Activated effector memory CD4-positive, alpha-beta T cell treated with Interleukin-2 at 50 U/mL for 16 hours (primary cell): ENCODE measurements around the gene PVALB.

Experiments
- DNase-seq: peaks from one replicate; pipeline ENCODE4 v3.0.0-alpha.2; 2020

The PVALB gene

DNA sequence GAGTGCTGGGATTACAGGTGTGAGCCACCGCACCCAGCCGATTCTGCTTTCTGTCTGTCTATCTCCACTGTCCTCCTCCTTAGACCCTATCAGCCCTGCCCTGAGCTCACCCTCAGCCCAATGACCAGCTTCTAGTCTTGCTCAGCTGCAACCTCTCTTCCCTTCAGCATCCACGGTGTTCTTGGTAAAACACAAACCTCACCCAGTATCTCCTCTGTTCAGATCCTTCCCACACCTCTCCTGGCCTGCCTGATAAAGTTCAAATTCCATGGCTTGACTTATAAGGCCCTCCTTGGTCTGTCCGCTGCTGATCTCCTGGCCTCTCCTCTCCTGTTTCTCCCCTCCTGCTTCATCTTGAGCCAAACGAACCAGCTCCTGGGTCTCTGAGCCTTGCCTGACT is 29.4 kb upstream of the PVALB start:
- no peak for DNase-seq

DNA sequence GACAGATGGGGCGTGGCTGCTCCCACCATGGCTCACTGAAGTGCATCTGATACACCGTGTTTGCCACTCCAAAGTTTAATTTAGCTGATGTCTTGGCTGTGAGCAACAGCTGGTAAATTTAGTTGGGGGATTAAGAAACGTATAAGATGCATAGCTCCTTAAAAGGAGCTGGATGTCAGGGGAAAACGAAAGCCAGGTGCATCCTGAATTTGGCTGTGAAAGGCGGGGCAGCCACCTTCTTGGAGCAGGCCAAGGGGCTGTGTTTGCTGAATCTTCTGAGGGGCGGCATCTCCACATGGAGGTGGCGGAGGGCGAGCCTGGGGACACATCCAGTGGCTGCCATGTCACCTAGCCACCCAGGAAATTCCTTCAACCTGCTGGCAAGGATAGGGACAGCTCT is 23.3 kb upstream of the PVALB start:
- DNase-seq, result no peak

DNA sequence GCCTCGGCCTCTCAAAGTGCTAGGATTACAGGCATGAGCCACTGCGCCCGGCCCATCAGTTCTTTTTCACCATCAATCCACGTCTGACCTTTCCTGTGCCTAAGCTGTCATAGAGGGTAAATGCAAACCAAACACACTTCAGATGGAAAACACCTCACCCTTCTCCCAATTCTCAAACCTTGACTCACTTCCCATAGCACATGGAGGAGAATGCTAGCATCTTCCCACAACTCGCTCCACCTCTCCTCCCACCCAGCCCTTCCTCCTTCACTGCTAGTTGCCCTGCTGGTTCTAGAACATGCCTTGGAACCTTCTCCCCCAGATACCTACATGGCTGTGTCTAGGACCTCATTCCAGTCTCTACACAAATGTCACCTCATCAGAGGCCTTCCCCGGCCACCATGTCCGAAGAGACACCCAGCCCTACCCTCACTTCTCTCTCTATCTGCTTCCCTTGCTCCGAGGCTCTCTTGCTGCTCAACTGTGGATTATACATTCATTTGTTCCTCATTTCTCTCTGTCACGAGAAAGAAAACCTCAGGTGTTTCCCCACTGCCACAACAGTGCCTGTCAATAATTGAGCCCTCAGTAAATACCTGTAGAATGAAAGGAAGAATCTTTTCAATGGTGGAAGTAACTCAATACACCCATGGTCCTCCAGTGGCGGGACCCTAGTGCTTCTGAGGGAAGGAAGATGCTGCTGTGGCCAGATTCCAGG is 22.7 kb upstream of the PVALB start:
- no peak for DNase-seq

DNA sequence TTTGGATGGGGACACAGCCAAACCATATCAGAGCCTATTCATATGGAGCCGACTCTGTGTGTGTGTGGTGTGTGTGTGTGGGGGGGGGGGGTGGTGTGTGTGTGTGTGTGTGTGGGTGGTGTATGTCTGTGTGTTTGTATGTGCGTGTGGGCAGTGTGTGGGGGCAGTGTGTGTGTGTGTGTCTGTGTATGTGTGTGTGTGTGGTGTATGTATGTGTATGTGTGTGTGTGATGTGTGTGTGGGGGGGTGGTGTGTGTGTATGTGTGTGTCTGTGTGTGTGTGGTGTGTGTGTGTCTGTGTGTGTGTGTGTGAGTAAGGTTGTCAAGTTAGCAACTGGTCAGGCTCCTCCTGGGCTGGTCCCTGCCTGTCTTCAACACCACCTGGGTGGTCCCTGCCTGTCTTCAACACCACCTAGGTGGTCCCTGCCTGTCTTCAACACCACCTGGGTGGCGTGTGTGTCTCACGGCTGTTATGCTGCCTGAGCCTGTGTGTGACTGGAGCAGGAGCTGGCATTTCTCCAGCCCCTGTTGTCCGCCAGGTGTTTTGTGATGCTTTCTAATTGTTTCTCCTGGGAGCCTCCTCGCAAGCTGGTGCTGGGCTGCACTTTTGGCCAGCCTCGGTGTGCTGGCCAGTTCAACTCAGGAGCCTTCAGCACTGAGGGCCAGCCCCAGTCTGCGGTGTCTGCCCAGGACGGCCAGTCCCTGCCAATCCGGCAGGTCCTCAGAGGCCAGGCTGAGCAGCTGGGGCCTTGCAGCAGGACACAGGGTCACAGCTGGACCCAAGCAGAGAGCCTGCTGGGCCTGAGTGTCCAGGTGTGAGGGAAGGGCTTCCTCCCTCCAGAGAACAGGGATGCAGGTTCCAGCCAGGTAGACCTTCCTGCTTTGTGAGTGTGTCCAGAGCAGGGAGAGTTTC is 21.5 kb upstream of the PVALB start:
- no peak for DNase-seq

DNA sequence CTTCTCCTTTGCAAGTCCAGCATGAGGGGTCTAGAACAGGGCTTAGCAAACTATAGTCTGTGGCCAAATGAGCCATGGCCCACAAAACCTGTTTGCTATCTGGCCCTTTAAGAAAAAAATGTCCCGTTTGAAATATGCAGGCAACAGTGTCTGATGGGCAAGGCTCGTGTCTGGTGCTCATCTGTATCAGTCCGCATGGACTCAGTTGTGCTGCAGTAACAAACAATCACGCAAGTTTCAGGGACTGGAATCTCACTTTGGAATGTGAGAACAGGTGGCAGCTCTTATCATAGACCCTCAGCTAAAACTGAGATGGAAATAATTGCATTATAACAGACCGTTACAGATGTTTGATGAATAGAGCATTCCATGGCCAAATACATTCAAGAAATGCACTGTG is 19.1 kb upstream of the PVALB start:
- DNase-seq, result no peak

DNA sequence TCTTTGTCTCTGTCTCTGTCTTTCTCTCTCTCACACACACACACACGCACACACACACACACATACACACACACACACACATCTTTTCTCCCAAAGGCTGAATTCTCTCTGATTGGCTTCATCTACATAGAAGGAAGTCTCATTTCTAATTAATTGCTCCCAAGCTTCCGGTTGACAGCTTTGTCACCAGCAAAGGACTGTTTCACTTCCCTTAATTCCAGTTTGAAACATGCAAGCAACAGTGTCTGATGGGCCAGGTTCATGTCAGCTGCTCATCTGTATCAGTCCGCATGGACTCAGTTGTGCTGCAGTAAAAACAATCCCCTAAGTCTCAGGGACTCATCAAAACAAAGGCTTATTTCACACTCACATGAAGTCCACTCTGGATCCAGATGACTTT is 16.2 kb upstream of the PVALB start:
- no peak for DNase-seq

DNA sequence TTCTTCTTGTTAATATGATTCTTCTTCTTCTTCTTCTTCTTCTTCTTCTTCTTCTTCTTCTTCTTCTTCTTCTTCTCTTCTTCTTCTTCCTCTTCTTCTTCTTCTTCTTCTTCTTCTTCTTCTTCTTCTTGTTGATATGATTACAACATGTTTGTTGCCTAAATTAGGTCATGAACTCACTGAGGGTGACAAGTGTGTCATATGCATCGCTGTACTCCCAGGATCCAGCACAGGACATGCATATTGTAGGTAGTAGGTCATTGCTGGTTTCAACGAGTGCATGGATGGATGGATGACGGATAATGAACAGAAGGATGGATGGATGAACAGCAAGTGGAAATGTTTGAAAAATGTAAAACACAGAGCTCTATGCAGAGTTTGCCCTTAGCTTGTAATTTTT is 14.9 kb upstream of the PVALB start:
- DNase-seq, result no peak

DNA sequence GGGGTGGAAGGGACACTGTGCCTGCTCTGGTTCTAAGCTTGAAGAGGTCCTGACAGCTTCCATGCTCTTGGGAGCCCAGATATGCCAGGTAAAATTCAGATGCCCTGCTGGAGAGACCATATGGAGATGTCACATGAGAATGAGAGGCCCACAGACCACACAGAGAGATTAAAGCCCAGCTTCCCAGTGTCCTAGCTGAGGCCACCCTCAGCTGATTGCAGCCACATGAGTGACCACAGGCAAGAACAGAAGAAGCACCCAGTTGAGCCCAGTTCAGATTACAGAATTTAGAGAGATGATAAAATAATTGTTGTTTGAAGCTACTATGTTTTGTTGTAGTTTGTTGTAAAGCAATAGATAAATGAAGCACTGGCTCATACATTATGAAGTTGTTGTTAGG is 14.4 kb upstream of the PVALB start:
- no peak for DNase-seq

DNA sequence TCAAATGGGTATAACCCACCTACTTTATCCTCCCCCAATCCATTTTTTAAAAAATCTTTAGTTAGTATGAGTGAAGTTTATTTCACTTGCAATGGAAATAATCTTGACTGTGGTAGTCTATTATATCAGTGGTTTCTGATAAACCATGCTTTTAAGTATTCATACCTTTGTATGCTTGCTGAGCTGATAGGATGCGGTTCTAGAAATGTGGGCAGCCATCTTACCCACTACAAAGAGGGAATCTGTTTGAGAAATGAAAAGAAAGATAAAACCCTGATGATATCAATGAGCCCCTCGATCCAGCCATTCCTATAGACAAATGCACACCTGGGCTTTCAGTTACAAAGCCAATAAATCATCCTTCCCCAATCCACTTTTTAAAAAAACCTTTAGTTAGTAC is 13.8 kb upstream of the PVALB start:
- no peak for DNase-seq

DNA sequence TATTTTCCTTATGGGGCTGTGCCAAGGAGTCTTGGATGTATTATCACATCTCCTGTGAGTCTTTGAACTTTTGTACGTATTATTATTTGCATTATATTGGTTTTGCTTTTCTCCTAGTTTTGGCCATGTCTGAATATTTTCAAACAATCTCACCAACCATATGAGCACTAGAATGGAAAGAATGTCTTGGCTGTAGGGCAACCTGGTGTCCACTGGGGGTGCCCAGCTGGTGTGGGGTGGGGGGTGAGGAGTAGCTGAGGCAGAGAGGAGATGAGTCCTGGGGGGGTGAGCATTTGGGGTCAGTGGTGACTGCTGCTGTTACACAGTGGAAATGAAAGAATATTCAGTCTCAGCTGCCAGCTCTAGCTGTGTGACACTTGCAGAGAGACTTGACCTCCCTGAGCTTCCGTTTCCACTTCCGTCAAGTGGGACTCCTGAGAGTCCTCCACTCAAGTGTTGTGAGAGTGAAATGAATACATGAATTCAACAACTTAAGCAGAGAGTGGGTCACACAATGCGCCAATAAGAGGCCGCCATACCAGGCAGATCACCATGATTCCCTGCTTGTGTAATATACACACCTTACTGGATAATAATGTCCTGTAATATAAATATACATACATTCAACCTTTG is 12.7 kb upstream of the PVALB start:
- no peak for DNase-seq

DNA sequence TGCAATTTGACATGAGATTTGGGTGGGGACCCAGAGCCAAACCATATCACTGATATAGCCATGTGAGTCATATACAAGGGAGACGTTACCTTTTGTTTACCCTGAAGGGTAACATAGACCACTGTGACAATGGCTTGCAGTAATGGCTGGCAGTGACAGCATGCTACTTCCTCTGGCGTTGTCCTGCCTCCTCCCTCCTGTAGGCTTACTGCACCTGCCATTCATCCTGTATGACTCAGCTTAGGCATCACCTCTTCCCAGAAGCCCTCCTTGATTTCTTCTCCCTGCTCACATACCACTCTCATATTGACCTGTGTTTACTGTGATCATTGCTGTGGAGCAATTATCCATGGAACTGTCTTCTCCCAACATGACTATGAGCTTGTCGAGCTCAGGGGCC is 12.0 kb upstream of the PVALB start:
- no peak for DNase-seq

DNA sequence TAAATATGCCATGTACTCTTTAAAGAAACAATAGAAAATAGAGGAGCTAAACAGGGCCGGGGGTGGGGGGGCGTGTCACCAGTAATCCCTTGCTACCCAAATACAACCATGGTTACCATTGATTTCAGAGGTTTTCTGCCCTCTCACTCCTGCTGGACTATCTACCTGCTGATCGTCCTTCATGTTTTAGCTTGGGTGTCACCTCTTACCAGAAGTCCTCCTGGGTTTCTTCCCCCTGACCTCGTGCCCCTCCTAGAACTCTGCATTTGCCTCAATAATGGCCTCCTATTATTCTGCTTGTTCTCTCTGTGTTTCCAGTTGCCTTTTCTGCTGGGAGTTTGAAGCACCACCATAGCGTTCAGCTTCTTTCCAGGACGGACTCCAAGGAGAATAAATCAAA is 9.4 kb upstream of the PVALB start:
- no peak for DNase-seq

DNA sequence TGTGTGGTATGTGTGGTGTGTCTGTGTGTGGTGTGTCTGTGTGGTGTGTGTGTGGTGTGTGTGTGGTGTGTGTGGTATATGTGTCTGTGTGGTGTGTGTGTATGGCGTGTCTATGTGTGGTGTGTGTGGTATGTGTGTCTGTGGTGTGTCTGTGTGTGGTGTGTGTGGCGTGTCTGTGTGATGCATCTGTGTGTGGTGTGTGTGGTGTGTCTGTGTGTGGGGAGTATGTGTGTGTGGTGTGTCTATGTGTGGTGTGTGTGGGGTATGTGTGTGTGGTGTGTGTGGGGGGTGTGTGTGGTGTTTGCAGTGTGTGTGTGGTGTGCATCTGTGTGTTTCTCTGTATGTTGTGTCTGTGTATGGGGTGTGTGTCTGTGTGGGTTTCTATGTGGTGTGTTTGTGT is 7.8 kb upstream of the PVALB start:
- DNase-seq, result no peak

DNA sequence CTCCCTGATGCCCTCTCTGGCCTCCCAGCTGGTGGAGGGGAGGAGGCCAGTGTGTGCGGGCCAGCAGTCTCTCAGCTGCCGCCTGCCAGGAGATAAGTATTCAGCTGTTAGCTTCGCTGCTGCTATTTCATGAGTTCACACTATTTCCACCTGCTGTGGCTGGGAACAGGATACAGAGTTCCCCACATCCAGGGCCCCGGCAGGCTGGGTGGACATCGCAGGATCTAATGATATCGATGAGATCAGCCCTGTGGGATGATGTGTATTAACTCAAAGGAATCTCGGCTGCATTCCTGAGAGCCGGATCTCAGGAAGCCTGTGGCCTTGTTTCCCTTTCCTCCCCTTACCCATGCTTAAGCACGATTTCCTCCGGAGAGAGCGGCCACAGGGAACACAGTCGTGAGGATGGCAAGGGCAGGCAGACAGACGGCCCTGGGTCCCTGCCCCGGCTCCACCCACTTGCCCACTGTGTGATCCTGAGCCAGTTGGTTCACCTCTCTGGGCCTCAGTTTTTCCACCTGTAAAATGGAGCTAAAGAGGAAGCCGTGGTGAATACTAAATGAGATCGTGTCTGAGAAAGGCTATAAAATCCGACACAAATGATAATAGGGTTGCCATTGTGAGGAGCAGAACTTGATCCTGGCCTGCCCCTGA is 6.5 kb upstream of the PVALB start:
- DNase-seq, result no peak

DNA sequence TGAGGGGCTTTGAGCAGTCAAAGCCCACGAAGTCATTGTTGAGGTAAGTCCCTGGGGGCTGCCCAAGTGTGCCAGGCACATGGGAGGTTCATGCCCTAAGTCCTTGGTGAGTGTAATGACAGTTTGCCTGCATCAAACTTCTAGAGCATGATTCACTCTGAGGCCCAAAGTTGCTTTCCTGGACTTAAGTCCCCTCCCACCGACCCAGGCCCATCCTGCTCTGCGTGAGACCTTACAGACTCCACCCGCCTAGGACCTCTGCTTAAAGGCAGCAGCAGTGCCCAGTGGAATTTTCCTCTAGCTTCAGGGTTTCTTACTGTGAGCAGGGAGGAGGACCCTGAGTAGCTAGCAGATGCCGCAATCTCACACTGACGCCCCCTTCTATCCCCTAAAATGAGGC is 5.7 kb upstream of the PVALB start:
- DNase-seq, result no peak

DNA sequence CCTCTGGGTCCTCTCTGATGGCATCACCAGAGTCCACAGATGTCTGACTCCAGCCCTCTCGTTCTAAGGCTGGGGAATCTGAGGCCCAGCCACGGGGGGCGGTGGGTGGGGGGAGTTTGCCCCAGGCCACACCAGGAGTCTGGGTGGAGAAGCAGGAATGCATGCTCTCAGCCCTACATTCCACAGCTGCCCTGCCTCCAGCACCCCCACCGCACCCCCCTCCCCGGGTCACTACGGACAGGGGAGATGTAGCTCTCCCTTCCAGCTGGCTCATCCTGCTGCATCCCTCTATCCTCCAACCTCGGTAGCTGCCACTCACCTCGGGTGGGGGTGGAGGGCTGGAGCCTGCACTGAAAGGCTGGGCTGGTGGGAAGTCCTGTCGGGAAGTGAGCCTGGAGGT is 2.3 kb upstream of the PVALB start:
- no peak for DNase-seq

DNA sequence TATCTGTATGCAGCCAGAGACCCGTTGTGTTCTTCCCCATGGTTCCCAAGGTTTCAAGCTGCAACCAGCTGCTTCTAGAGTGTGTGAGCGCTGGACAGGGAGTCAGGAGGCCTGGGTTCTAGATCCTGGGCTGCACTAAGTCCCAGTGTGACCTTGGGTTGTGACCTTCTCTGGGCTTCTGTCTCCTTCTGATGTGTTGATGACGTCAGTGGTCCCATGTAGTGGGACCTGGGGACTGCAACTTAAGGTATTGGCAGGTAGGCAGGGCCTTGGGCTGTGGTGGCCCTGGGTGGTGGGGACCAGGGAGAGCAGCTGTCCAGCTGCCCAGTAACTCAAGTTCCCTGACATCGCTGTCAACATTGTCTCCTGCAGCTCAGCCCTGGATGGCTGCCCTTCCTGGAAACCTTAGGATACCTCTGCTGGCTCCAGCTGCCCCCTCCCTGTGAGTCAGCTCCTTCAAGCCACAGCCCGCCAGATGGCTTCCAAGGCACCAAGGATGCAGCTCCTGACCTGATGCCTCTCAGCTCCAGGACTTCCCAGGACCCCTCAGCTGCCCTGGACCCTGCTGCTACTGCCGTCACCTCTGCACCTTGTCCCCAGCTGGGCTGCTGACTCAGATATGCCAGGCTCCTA is 1.3 kb upstream of the PVALB start:
- no peak for DNase-seq

DNA sequence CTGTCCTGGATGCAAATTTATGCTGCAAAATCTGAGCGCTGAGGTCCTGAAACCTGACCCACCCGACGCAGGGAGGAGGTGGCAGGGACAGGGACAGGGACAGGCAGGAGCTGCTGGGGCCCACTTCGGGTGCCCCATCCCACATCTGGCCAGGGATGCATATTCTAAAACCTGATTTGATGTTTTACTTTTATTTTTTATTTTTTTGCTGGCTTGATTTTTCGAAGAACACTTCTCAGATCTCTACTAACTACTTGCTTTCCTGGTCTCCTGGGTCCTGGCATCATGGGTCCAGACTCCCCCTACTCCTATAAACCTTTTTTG is 652 bp upstream of the PVALB start:
- DNase-seq, result no peak

DNA sequence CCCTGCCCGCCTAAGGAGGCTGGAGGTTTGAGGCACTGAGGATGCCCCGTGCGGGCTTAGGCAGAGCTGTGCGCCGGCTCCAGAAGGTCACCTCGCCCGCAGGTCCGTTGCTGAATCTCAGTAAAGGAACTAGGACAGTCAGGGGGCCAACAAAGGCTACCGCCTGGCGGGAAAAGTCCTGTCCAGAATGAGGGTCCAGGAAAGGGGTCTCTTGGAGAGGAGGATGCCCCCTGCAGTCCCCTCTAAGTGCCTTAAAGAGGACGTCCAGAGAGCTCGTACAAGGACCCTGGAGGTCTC is 548 bp downstream of the PVALB start:
- no peak for DNase-seq

DNA sequence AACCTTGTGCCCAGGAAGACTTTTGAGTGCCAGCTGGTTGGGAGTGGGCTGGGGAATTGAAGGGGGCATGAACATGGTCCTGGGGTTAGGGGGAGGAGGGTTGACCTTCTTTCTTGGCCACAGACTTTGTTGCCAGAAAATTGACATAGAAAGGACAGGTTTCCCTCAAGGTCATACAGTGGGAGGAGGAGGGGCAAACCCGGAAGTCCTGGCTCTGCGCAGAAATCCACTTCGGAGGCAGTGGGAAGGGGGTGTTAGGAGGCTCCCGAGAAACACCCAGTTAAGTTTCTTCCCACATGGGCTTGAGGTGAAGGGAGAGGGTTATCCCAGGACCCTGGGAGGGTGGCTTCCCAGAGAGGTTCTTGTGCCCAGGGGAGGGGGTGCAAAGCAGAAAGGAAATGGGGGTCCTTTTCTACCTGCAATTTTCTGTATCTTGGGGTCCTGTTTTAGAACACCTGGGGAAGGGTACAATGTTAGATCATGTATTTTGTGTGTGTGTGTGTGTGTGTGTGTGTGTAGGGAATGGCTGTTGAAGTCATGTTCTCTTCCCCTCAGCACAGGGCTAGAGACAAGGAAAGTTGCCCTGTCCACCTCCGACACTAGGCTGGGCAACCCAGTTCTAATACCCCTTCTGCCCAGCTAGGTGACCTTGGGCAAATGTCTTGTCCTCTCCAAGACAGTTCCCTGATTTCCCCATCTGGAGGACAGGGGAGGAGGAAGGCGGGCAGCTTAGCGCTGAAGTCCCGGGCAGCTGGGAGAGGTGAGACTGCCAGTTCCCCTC is 1.1 kb downstream of the PVALB start:
- no peak for DNase-seq

DNA sequence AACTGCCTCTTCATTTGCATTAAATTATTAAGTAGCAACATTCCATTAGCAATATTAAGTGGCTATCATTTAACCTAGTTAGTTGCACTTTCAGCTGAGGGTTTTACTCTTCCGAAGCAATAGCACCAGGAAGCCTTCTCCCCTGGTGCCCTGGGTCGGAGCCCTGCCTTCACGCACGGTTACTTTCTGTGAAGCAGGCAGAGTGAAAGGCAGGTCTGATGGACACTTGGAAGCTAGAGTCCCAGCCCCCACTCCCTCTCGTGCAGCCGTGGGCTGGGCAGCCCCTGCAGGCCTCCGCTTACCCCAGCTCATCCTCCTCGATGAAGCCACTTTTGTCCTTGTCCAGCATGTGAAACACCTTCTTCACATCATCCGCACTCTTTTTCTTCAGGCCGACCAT is 2.0 kb downstream of the PVALB start:
- DNase-seq, result no peak

DNA sequence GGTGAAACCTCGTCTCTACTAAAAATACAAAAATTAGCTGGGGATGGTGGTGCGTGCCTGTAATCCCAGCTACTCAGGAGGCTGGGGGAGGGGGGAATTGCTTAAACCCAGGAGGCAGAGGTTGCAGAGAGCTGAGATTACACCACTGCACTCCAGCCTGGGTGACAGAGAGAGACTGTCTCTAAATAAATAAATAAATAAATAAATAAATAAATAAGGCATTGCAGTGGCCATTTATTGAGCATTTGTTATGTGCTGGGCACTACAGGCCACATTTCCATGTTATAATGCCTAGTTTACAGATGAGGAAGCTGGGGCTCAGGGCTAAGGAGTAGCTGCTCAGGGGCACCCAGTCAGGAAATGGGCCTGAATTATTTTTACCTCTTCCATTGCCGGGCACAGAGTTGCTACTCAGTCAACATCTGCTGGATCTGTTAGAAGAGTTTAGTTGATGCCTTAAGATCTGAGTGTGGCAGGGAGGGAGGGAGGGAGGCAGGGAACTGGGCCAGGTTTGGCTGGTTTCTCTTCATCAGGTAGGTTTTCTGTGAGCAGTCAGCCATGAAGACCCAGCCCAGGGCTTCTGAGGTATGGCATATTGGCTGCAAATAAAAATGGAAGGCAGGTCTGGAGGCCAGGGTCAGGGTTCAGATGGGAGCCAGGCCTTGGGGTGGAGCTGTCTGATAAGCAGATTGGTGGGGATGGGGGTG is 5.6 kb downstream of the PVALB start:
- no peak for DNase-seq
